Measurements from ENCODE around the gene HIVEP3. TPM values are rescaled to one million over a fixed set of nuclear protein-coding genes. Genes with fewer than 3 reads are reported as not detected.

Gene HIVEP3
- total and polyA plus RNA-seq, 2 donors = 2.8 to 3.1 TPM

DNA sequence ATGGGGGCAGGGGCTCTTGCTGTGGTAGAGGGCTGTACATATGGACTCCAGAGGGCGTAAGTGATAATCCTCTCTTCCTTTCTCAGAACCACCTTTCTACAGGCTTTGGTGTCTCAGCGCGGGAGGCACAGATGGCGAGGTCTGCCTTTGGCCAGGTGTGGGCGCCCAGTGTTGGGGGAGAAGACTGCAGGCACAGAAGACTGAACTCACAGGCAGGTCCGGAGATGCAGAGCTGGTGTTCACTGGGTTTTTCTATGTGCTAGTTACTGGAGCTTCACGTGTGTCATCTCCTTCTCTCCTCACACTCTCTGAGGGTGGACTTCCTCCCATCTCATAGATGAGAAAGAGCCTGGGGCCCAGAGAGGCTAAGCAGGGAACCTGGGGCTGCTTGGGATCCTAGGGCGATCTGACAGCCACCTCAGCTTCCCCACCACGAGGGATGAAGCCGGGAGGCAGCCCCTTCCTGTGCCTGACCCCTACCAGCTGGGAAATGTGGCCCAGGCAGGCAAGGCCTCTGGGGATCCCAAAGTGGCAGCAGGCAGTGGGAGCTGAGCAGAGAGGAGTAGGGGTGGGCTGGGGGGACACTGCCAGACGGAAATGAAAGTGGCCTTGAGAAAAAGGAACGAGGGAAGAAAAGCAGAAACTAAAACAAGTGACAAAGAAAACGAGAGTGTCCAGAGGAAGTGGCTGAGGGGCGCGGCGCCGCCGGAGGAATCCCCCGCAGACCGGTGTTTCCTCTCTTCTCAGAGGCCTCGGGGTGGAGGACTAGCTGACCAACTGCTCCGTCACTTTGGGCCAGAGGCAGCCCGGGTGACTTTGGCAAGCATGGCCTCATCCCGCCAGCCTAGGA is 191.6 kb downstream of the HIVEP3 start:
- H3K36me3 ChIP-seq (ENCODE audit: insufficient read depth) = no peaks in the 10 kb centered on the region
- H3K4me3 ChIP-seq (ENCODE audit: low read depth, low read length) = no peak overlapping the region
- WGBS = 69% methylated on average over 24 of the region's 24 CpGs

DNA sequence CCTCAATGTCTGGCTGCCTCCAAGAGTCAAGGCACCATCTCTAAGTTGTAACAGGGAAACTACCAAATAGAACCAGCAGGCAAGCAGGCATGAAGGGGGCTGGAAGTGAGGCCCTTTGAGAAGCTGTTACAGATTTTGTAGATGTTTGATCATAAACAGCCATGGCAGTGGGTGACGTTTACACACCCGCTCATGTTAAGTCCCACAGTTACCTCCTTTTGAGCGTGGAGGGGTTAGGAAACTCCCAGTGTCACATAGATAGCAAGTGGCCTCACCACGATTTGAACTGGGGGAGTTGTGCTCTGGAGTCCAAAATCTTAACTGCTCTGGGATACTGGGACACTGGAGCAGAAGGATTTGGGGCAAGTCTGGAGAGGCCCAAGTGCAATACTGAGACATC is 192.4 kb downstream of the HIVEP3 start:
- DNase-seq (ENCODE audit: extremely low spot score) = no peak
- H3K36me3 ChIP-seq (ENCODE audit: insufficient read depth) = no peaks in the 10 kb centered on the region
- no peak overlapping the region for H3K27ac ChIP-seq (ENCODE audit: low read depth)
- H3K4me3 ChIP-seq (ENCODE audit: low read depth, low read length) = no peak overlapping the region
- WGBS = 83% methylated on average over 4 of the region's 4 CpGs
- no peaks in the 10 kb centered on the region for H3K4me1 ChIP-seq (ENCODE audit: insufficient read depth)

More for the DNA sequence above, 191.6 kb downstream of the HIVEP3 start:
- Histone ChIP-seq H3K27ac (ENCODE audit: low read depth) (no peak overlapping the region), H3K4me1 (ENCODE audit: insufficient read depth) (no peaks in the 10 kb centered on the region)
- no peak for DNase-seq (ENCODE audit: extremely low spot score)

DNA sequence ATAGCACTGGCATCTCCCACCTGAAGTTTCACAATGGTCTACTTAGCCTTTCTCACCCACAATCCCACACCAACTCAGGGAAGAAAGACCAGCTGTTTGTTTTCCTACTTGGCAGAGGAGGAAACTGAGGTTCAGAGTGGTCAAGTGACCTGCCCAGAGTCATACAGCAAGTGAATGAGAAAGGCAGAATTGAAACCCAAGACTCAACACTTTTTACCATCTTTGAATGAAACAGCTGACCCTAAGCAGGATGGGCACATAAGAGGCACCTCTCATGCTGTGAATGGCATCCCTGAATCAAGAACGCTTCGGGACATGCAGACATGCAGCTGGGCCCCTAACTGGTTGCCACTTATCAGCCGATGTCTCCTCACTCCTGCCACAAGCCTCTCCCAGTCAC is 193.8 kb downstream of the HIVEP3 start:
- 84% methylated on average over 3 of the region's 3 CpGs for WGBS
- Histone ChIP-seq H3K27ac (ENCODE audit: low read depth) (no peak overlapping the region), H3K4me3 (ENCODE audit: low read depth, low read length) (no peak overlapping the region), H3K4me1 (ENCODE audit: insufficient read depth) (no peaks in the 10 kb centered on the region), H3K36me3 (ENCODE audit: insufficient read depth) (no peaks in the 10 kb centered on the region)
- DNase-seq (ENCODE audit: extremely low spot score) = no peak

DNA sequence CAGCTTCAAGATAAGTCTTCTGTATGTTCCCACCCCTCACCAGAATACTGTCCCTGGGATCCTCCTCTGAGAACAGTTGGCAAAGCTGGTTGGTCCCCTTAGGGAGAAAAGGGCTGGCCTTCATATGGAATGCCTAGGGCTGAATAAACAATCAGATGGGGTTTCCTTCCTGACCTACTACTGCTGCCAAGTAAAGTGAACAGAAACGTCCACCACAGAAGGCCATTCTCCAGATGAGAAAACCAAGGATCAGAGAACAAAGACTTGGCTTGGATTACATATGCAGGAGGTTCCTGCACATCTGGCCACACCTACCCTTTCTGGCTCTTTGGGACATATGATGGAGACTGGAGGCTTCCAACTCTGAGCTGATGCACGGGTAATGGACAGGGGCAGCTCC is 194.5 kb downstream of the HIVEP3 start:
- no peak overlapping the region for H3K27ac ChIP-seq (ENCODE audit: low read depth)
- DNase-seq (ENCODE audit: extremely low spot score) = no peak
- 48% methylated on average over 2 of the region's 2 CpGs for WGBS
- no peaks in the 10 kb centered on the region for H3K36me3 ChIP-seq (ENCODE audit: insufficient read depth)
- no peak overlapping the region for H3K4me3 ChIP-seq (ENCODE audit: low read depth, low read length)
- H3K4me1 ChIP-seq (ENCODE audit: insufficient read depth) = no peaks in the 10 kb centered on the region

DNA sequence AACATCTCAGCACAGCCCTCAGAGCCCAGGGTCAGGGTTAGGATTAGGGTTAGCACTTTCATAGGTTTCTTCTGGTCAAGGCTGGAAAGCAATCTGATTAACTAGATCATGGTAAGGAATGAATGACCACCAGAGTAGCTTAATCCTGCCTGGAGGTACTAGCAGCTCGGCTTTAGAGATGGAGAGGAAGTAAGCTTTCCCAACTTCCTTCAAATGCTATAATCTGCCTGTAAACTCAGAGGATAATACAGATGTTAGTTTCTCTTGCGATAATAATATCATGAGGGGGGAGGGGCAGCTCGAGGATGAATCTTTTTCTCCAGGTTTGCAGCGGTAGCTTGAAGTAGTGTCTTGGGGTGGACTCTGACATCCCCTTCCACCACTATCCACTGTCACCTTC is 194.9 kb downstream of the HIVEP3 start:
- WGBS = 43% methylated on average over 4 of the region's 4 CpGs
- Histone ChIP-seq H3K4me1 (ENCODE audit: insufficient read depth) (no peaks in the 10 kb centered on the region), H3K36me3 (ENCODE audit: insufficient read depth) (no peaks in the 10 kb centered on the region), H3K27ac (ENCODE audit: low read depth) (no peak overlapping the region), H3K4me3 (ENCODE audit: low read depth, low read length) (no peak overlapping the region)
- DNase-seq (ENCODE audit: extremely low spot score) = no peak

DNA sequence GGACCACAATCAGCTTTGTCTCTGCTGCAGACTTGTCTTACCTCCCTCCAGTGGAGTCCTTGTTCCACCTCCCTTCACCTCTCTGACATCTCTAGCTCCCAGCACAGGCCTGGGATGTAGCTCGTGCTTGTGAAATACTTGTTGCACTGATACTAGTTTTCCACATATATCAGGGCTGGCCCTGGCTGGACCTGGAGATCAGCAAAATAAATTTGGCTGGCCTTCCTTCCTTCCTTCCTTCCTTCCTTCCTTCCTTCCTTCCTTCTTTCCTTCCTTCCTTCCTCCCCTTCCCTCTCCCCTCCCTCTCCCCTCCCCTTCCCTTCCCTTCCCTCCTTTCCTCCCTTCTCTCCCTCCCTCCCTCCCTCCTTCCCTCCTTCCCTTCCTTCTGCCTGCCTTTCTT is 196.5 kb downstream of the HIVEP3 start:
- WGBS = 71% methylated on average over 1 of the region's 1 CpG
- Histone ChIP-seq H3K4me1 (ENCODE audit: insufficient read depth) (no peaks in the 10 kb centered on the region), H3K27ac (ENCODE audit: low read depth) (no peak overlapping the region), H3K36me3 (ENCODE audit: insufficient read depth) (no peaks in the 10 kb centered on the region), H3K4me3 (ENCODE audit: low read depth, low read length) (no peak overlapping the region)
- no peak for DNase-seq (ENCODE audit: extremely low spot score)

DNA sequence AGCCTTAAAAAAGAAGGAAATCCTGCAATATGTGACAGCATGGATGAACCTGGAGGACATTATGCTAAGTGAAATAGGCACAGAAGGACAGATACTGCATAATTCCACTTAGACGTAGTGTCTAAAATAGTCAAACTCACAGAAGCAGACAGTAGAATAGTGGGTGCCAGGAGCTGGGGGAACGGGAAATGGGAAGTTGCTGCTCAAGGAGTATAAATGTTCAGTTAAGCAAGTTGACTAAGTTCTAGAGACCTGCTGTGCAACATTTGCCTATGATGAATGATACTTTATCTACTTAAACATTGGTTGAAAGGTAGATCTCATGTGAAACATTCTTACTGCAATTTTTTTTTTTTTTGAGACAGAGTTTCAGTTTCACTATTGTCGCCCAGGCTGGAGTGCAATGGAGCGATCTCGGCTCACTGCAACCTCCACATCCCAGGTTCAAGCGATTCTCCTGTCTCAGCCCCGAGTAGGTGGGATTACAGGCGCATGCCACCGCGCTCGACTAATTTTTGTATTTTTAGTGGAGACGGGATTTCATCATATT is 197.8 kb downstream of the HIVEP3 start:
- WGBS = 93% methylated on average over 12 of the region's 12 CpGs
- DNase-seq (ENCODE audit: extremely low spot score) = no peak
- H3K36me3 ChIP-seq (ENCODE audit: insufficient read depth) = no peaks in the 10 kb centered on the region
- H3K4me1 ChIP-seq (ENCODE audit: insufficient read depth) = no peaks in the 10 kb centered on the region
- H3K4me3 ChIP-seq (ENCODE audit: low read depth, low read length) = no peak overlapping the region
- no peak overlapping the region for H3K27ac ChIP-seq (ENCODE audit: low read depth)

DNA sequence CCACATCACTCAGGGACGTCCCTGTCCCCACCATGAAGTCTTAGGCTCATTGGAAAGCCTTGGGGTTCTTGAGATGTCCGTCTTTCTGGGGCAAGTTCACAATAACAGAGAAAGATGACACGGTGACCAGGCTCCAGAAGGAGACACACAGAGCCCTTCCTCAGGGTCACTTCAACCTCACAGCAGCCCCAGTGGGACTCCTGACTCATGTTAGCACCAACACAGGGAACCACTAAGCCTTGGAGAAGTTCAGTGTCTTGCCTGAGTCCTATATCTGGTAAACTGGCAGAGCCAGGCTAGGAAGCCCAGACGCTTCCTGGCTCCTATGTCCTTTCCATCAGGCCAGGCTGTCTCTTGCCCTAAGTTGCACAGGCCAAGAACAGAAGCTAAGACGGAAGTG is 199.1 kb downstream of the HIVEP3 start:
- Histone ChIP-seq H3K36me3 (ENCODE audit: insufficient read depth) (no peaks in the 10 kb centered on the region), H3K27ac (ENCODE audit: low read depth) (no peak overlapping the region), H3K4me1 (ENCODE audit: insufficient read depth) (no peaks in the 10 kb centered on the region), H3K4me3 (ENCODE audit: low read depth, low read length) (no peak overlapping the region)
- WGBS = 96% methylated on average over 5 of the region's 5 CpGs
- DNase-seq (ENCODE audit: extremely low spot score) = no peak

DNA sequence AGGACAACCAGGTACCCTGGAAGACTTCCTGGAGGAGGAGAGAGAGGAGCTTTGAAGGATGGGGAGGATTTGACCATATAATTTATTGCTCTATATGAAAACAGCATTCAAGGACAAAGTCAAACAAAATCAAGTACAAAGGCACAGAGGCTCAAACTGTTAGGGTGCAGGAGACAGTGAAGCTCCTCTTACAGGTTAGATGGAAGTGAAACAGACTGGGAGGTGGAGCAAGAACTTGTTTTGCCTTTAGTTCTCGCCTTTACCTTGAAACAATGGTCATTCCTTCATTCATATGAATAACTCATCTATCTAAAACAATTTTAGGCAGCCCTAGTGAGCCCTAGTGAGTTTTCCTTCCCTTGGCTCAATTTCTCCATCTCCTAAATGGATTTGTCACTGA is 199.6 kb downstream of the HIVEP3 start:
- no peaks in the 10 kb centered on the region for H3K4me1 ChIP-seq (ENCODE audit: insufficient read depth)
- no peak for DNase-seq (ENCODE audit: extremely low spot score)
- 91% methylated on average over 1 of the region's 1 CpG for WGBS
- H3K27ac ChIP-seq (ENCODE audit: low read depth) = no peak overlapping the region
- no peak overlapping the region for H3K4me3 ChIP-seq (ENCODE audit: low read depth, low read length)
- H3K36me3 ChIP-seq (ENCODE audit: insufficient read depth) = no peaks in the 10 kb centered on the region

DNA sequence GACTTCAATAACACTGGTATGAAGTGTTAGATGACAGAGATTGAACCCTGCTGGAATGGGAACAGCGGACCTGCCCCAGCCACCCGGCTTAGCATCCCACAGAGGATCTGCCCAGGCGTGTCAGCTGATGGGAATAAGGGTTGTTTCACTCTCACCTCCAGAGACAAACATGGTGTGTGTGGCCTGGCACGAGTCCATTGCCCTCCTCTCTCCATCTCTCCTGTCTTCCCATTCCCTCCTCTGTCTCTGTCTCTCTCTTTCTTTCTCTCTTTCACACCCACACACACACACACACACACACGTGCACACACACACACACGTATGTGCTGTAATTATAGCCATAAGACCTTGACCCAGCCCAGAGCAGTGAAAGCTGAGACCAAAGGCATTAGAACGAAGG is 200.2 kb downstream of the HIVEP3 start:
- H3K4me3 ChIP-seq (ENCODE audit: low read depth, low read length) = no peak overlapping the region
- DNase-seq (ENCODE audit: extremely low spot score) = no peak
- no peak overlapping the region for H3K27ac ChIP-seq (ENCODE audit: low read depth)
- H3K36me3 ChIP-seq (ENCODE audit: insufficient read depth) = no peaks in the 10 kb centered on the region
- WGBS = 63% methylated on average over 7 of the region's 7 CpGs
- H3K4me1 ChIP-seq (ENCODE audit: insufficient read depth) = no peaks in the 10 kb centered on the region

DNA sequence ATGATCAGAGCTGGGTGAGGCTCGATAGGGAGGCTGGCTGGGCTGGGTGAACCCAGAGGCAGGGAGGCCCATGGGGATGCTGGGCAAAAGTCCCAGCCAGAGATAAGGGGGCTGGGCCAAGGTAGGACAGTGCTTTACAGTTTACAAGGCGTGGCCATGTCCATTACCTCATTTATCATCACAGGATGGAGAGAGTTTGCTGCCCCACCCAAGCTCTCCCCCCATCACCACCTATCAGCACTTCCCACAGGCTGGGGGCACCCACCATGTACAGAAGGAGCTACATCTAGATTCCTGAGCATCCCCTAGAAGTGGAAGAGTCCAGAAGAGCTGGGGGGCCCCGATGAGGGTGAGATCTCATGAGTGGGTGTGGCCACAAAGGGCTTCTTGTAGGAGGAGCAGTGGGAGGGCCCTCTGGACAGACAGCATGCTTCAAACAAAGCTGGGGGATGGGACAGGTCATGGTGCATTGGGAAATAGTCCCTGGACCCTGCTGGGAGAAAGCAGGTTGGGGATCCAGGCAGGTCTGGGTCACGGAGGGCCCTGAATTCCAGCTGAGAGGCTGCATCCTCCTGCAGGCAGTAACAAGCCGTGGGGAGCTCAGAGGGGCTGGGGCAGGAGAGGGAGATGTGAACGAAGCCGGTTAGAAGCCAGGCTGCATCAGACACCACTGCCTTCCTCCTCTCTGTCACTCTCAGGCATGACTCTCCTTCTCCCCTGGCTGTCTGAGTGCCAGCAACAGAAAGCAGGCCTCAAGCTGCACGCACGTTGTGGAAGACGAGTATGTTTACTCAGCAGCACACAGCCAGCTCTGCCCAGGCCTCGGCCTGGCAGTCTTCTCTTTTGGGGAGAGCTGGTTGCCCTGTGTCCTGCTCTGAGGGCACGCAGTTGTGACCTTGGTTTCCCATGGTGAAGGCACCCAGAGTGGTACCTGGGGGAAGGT is 202.3 kb downstream of the HIVEP3 start:
- Histone ChIP-seq H3K36me3 (ENCODE audit: insufficient read depth) (no peaks in the 10 kb centered on the region), H3K4me1 (ENCODE audit: insufficient read depth) (no peaks in the 10 kb centered on the region), H3K4me3 (ENCODE audit: low read depth, low read length) (no peak overlapping the region), H3K27ac (ENCODE audit: low read depth) (no peak overlapping the region)
- no peak for DNase-seq (ENCODE audit: extremely low spot score)
- WGBS = 86% methylated on average over 12 of the region's 12 CpGs

DNA sequence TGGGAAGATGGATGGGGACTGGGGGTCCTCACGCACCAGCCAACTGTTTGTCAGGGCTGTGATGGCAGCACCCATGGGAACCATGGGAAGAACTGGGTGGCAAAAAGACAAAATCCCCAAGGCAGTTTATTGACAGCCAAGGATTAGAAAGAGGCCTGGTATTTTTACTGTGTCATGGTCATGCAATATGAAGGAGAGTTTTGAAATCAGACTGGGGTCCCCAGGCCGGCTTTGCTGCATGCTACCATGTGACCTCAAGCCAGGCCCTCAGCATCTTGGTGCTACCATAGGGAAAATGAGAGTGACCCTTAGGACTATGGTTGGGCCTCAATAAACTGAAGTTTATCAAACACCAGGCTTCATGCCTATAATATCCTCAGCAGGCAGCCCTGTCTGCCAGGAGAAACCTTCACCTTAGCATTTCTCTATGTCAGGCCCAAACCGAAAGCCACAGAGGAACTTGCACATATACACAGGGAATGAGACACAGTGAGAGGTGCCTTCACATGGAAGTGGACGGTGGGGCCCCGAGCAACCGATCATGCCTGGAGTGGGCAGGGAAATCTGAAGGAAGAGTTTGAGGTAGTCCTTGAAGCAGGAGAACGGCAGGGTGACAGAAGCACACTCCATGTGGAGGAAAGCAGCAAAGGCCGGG is 203.2 kb downstream of the HIVEP3 start:
- Histone ChIP-seq H3K4me3 (ENCODE audit: low read depth, low read length) (no peak overlapping the region), H3K27ac (ENCODE audit: low read depth) (no peak overlapping the region), H3K4me1 (ENCODE audit: insufficient read depth) (no peaks in the 10 kb centered on the region), H3K36me3 (ENCODE audit: insufficient read depth) (no peaks in the 10 kb centered on the region)
- 94% methylated on average over 8 of the region's 8 CpGs for WGBS
- no peak for DNase-seq (ENCODE audit: extremely low spot score)

DNA sequence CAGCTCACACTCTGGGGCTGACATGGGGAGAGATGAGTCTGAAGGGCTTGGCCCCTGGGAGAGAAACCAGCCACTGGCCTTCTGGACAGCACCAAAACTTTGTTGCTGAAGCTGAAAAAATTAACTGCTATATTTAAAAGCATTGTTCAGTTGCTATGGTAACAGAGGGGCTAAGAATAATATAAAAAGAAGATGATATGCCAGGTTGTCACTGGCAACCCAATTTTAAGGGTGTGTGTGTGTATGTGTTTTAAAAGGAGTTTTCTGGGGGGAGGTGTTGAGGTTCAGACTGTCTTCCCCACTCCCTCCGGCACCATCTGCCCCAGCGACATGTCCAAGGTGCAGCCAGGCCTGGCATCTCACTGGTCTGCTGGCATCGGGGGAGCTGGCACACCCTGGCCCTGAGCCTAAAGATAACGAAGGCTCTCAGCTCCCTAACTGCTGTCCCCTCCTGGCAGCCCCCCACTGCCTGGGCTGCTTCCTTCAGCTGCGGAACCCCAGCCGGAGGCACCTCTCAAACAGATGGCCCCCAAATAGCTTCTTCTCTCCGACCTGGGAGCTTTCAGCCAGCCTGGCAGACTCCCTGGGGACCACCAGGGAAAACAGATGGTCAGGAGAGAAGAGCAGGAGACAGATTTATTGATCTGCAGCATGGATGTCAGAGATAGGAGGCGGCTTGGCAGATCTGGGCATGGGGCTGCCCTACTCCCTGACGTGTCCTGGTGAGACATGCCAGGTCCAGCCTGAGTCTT is 203.9 kb downstream of the HIVEP3 start:
- no peak overlapping the region for H3K27ac ChIP-seq (ENCODE audit: low read depth)
- H3K36me3 ChIP-seq (ENCODE audit: insufficient read depth) = no peaks in the 10 kb centered on the region
- H3K4me3 ChIP-seq (ENCODE audit: low read depth, low read length) = no peak overlapping the region
- WGBS = 80% methylated on average over 9 of the region's 9 CpGs
- DNase-seq (ENCODE audit: extremely low spot score) = no peak
- no peaks in the 10 kb centered on the region for H3K4me1 ChIP-seq (ENCODE audit: insufficient read depth)

Data from urinary bladder (tissue), 4 donors.